SJCRH30 (cell line): ENCODE measurements around the gene GRAMD1C. TPM values are rescaled to one million over a fixed set of nuclear protein-coding genes. Genes with fewer than 3 reads are reported as not detected.
A peak's percentile ranks its signal among the peaks of the same experiment; 100 is the strongest.

ENCODE experiments used
- DNase-seq, 2 experiments: peaks; one replicate each; pipeline ENCODE4 v3.0.0-alpha.2; 2015 to 2020
- H3K27ac ChIP-seq: fragments of 250-450 bp; sonication (Bioruptor Pico); 2 replicates; pipeline ENCODE4 v1.5.1; 2020; ENCODE audit warnings: mild to moderate bottlenecking, moderate library complexity
- H3K27me3 ChIP-seq: fragments of 250-450 bp; sonication (Bioruptor Pico); 2 replicates; pipeline ENCODE4 v1.5.1; 2020; ENCODE audit warnings: mild to moderate bottlenecking, moderate library complexity
- H3K36me3 ChIP-seq: fragments of 250-450 bp; sonication (Bioruptor Pico); 2 replicates; pipeline ENCODE4 v1.5.1; 2020; ENCODE audit warnings: mild to moderate bottlenecking, moderate library complexity
- H3K4me1 ChIP-seq: fragments of 250-450 bp; sonication (Bioruptor Pico); 2 replicates; pipeline ENCODE4 v1.5.1; 2020; ENCODE audit warnings: mild to moderate bottlenecking, moderate library complexity
- H3K4me3 ChIP-seq: fragments of 250-450 bp; sonication (Bioruptor Pico); 2 replicates; pipeline ENCODE4 v1.5.1; 2020; ENCODE audit warnings: mild to moderate bottlenecking, moderate library complexity
- H3K9me3 ChIP-seq: fragments of 250-450 bp; sonication (Bioruptor Pico); replicated peaks from 2 replicates; pipeline ENCODE4 v1.5.1; 2020; ENCODE audit warnings: mild to moderate bottlenecking, moderate library complexity
- total RNA-seq: library from RNA; depleted of rRNA; stranded (reverse); fragments of >200 nt; shearing (Covaris generic); gene quantifications from 2 replicates; pipeline ENCODE4 v1.2.3, GENCODE V29; 2014

GRAMD1C gene
- total RNA-seq, 1 experiment from 2014 or later, result 2.5 TPM

- DNase-seq, result no peak
- H3K36me3 ChIP-seq, result no peaks in the 10 kb centered on the region
- no peak overlapping the region for H3K4me3 ChIP-seq
- no peaks in the 10 kb centered on the region for H3K9me3 ChIP-seq
- H3K27ac ChIP-seq, result no peak overlapping the region
- no peaks in the 10 kb centered on the region for H3K27me3 ChIP-seq
- no peaks in the 10 kb centered on the region for H3K4me1 ChIP-seq
Observed at GRCh38 chr3:113895964-113896363, 57.4 kb downstream of the GRAMD1C start.

GRCh38 chr3:113896930-113897329, 58.3 kb downstream of the GRAMD1C start:
- Histone ChIP-seq H3K4me3 (no peak overlapping the region), H3K36me3 (no peaks in the 10 kb centered on the region), H3K27me3 (no peaks in the 10 kb centered on the region), H3K9me3 (no peaks in the 10 kb centered on the region), H3K4me1 (no peaks in the 10 kb centered on the region), H3K27ac (no peak overlapping the region)
- DNase-seq, result no peak

GRCh38 chr3:113897373-113897777, 58.8 kb downstream of the GRAMD1C start:
- no peaks in the 10 kb centered on the region for H3K9me3 ChIP-seq
- H3K27me3 ChIP-seq, result no peaks in the 10 kb centered on the region
- DNase-seq, result no peak
- no peak overlapping the region for H3K4me3 ChIP-seq
- no peaks in the 10 kb centered on the region for H3K4me1 ChIP-seq
- H3K27ac ChIP-seq, result no peak overlapping the region
- H3K36me3 ChIP-seq, result no peaks in the 10 kb centered on the region

GRCh38 chr3:113898892-113899291, 60.3 kb downstream of the GRAMD1C start:
- Histone ChIP-seq H3K27ac (no peak overlapping the region), H3K27me3 (no peaks in the 10 kb centered on the region), H3K4me3 (no peak overlapping the region), H3K36me3 (no peaks in the 10 kb centered on the region), H3K4me1 (no peaks in the 10 kb centered on the region), H3K9me3 (no peaks in the 10 kb centered on the region)
- no peak for DNase-seq

- Histone ChIP-seq H3K27me3 (no peaks in the 10 kb centered on the region), H3K27ac (no peak overlapping the region), H3K36me3 (no peaks in the 10 kb centered on the region), H3K4me3 (no peak overlapping the region), H3K9me3 (no peaks in the 10 kb centered on the region), H3K4me1 (no peaks in the 10 kb centered on the region)
- DNase-seq, result no peak
Observed at GRCh38 chr3:113906568-113907140, 68.1 kb downstream of the GRAMD1C start.

- H3K27ac ChIP-seq, result no peak overlapping the region
Observed at GRCh38 chr3:113908133-113908532, 69.5 kb downstream of the GRAMD1C start.

GRCh38 chr3:113910966-113911365, 72.4 kb downstream of the GRAMD1C start:
- no peaks in the 10 kb centered on the region for H3K36me3 ChIP-seq
- H3K4me1 ChIP-seq, result no peaks in the 10 kb centered on the region
- DNase-seq, result no peak
- no peaks in the 10 kb centered on the region for H3K27me3 ChIP-seq
- H3K27ac ChIP-seq, result no peak overlapping the region
- no peak overlapping the region for H3K4me3 ChIP-seq
- H3K9me3 ChIP-seq, result no peaks in the 10 kb centered on the region

More at GRCh38 chr3:113908133-113908532, 69.5 kb downstream of the GRAMD1C start:
- Histone ChIP-seq H3K36me3 (no peaks in the 10 kb centered on the region), H3K4me1 (no peaks in the 10 kb centered on the region), H3K4me3 (no peak overlapping the region), H3K27me3 (no peaks in the 10 kb centered on the region), H3K9me3 (no peaks in the 10 kb centered on the region)
- no peak for DNase-seq

- peak; percentile 13 to 58 for DNase-seq
Observed at GRCh38 chr3:113912552-113913236, 74.1 kb downstream of the GRAMD1C start.

GRCh38 chr3:113914646-113915045, 76.1 kb downstream of the GRAMD1C start:
- Histone ChIP-seq H3K4me1 (no peaks in the 10 kb centered on the region), H3K4me3 (no peak overlapping the region), H3K27me3 (peaks cover 3% of the 10 kb centered on the region; the same call in 1 of the 2 replicates), H3K27ac (no peak overlapping the region), H3K9me3 (no peaks in the 10 kb centered on the region), H3K36me3 (no peaks in the 10 kb centered on the region)
- no peak for DNase-seq

More at GRCh38 chr3:113912552-113913236, 74.1 kb downstream of the GRAMD1C start:
- no peaks in the 10 kb centered on the region for H3K9me3 ChIP-seq
- H3K27ac ChIP-seq, result no peak overlapping the region
- H3K27me3 ChIP-seq, result no peaks in the 10 kb centered on the region
- no peaks in the 10 kb centered on the region for H3K4me1 ChIP-seq
- no peaks in the 10 kb centered on the region for H3K36me3 ChIP-seq
- H3K4me3 ChIP-seq, result no peak overlapping the region

GRCh38 chr3:113927556-113927955, 89.0 kb downstream of the GRAMD1C start:
- no peaks in the 10 kb centered on the region for H3K27me3 ChIP-seq
- H3K4me3 ChIP-seq, result no peak overlapping the region
- peaks cover 9% of the 10 kb centered on the region for H3K9me3 ChIP-seq
- H3K4me1 ChIP-seq, result no peaks in the 10 kb centered on the region
- no peak for DNase-seq
- H3K27ac ChIP-seq, result no peak overlapping the region
- H3K36me3 ChIP-seq, result no peaks in the 10 kb centered on the region

- no peak overlapping the region for H3K27ac ChIP-seq
- H3K27me3 ChIP-seq, result no peaks in the 10 kb centered on the region; the same call in 1 of the 2 replicates
- H3K36me3 ChIP-seq, result no peaks in the 10 kb centered on the region
- H3K9me3 ChIP-seq, result no peaks in the 10 kb centered on the region
- no peaks in the 10 kb centered on the region for H3K4me1 ChIP-seq
- peak overlapping the region; percentile 58 for H3K4me3 ChIP-seq
- no peak for DNase-seq
Observed at GRCh38 chr3:113946831-113947230, 108.2 kb downstream of the GRAMD1C start.

GRCh38 chr3:113947372-113948014, 108.9 kb downstream of the GRAMD1C start, which contains the start of gene ZDHHC23:
ZDHHC23 (plus strand) TSS chr3:113948013; CDS start chr3:113948803, 790 bp downstream.
- H3K27ac ChIP-seq, result no peak within 1 kb of the TSS
- H3K9me3 ChIP-seq, result no peaks in the 10 kb centered on the region
- DNase-seq, result peak; percentile 56 to 63
- H3K4me3 ChIP-seq, result peak within 1 kb of the TSS; percentile 58
- H3K27me3 ChIP-seq, result no peaks in the 10 kb centered on the region; the same call in 1 of the 2 replicates
- H3K36me3 ChIP-seq, result no peaks in the 10 kb centered on the region
- no peaks in the 10 kb centered on the region for H3K4me1 ChIP-seq

GRCh38 chr3:113948015-113948917, 109.7 kb downstream of the GRAMD1C start:
- Histone ChIP-seq H3K36me3 (no peaks in the 10 kb centered on the region), H3K27ac (no peak overlapping the region), H3K27me3 (no peaks in the 10 kb centered on the region; the same call in 1 of the 2 replicates), H3K9me3 (no peaks in the 10 kb centered on the region), H3K4me3 (peak overlapping the region; percentile 58), H3K4me1 (no peaks in the 10 kb centered on the region)
- DNase-seq, result peak; percentile 15 to 20

- Histone ChIP-seq H3K9me3 (no peaks in the 10 kb centered on the region), H3K36me3 (no peaks in the 10 kb centered on the region), H3K4me1 (no peaks in the 10 kb centered on the region), H3K27ac (no peak overlapping the region), H3K27me3 (no peaks in the 10 kb centered on the region; the same call in 1 of the 2 replicates), H3K4me3 (no peak overlapping the region)
- DNase-seq, result no peak
Observed at GRCh38 chr3:113952921-113953320, 114.3 kb downstream of the GRAMD1C start.
